Neural progenitor cell (in vitro differentiated cells): ENCODE results near the gene GRK6. TPM values are rescaled to one million over a fixed set of nuclear protein-coding genes. Genes with fewer than 3 reads are reported as not detected.

ENCODE experiments used
- DNase-seq: peaks from one replicate; pipeline ENCODE4 v3.0.0-alpha.2; 2016; ENCODE audit warnings: low spot score
- H2AFZ ChIP-seq: fragments of 200-600 bp; sonication (generic); replicated peaks from 2 replicates; pipeline ENCODE4 v1.6.1; 2016; ENCODE audit warnings: antibody characterized with exemption
- H3F3A ChIP-seq: fragments of 200-600 bp; sonication (generic); 2 replicates; pipeline ENCODE4 v1.6.1; 2016; ENCODE audit warnings: antibody characterized with exemption, low read depth
- H3K27ac ChIP-seq: fragments of 200-600 bp; sonication (generic); 2 replicates; pipeline ENCODE4 v1.5.1; 2016; ENCODE audit warnings: mild to moderate bottlenecking
- H3K27me3 ChIP-seq: fragments of 200-600 bp; sonication (generic); 2 replicates; pipeline ENCODE4 v1.6.1; 2016; ENCODE audit warnings: mild to moderate bottlenecking, moderate library complexity
- H3K36me3 ChIP-seq: fragments of 200-600 bp; sonication (generic); 2 replicates; pipeline ENCODE4 v1.5.1; 2016
- H3K4me1 ChIP-seq: fragments of 200-600 bp; sonication (generic); 2 replicates; pipeline ENCODE4 v1.6.1; 2016; ENCODE audit warnings: mixed run types
- H3K4me2 ChIP-seq: fragments of 200-600 bp; sonication (generic); 2 replicates; pipeline ENCODE4 v1.6.1; 2016
- H3K4me3 ChIP-seq: fragments of 200-600 bp; sonication (generic); 2 replicates; pipeline ENCODE4 v1.5.1; 2016
- H3K79me2 ChIP-seq: fragments of 200-600 bp; sonication (generic); 2 replicates; pipeline ENCODE4 v1.6.1; 2016; ENCODE audit warnings: low read depth
- H3K9ac ChIP-seq: fragments of 200-600 bp; sonication (generic); 2 replicates; pipeline ENCODE4 v1.6.1; 2016
- H3K9me3 ChIP-seq: fragments of 200-600 bp; sonication (generic); 2 replicates; pipeline ENCODE4 v1.5.1; 2016; ENCODE audit warnings: low read depth
- H4K20me1 ChIP-seq: fragments of 200-600 bp; sonication (generic); 2 replicates; pipeline ENCODE4 v1.6.1; 2016; ENCODE audit warnings: low read depth
- H3K27ac Mint-ChIP-seq: 3 replicates; pipeline ENCODE4 v1.8.0; 2021; ENCODE audit warnings: mixed read lengths
- H3K27me3 Mint-ChIP-seq: 2 replicates; pipeline ENCODE4 v1.8.0; 2022; ENCODE audit warnings: low read depth, mild to moderate bottlenecking, inconsistent platforms, moderate library complexity, mixed read lengths; ENCODE audit not compliant: insufficient read depth
- H3K36me3 Mint-ChIP-seq: 3 replicates; pipeline ENCODE4 v1.8.0; 2021; ENCODE audit warnings: mixed read lengths
- H3K4me1 Mint-ChIP-seq: 3 replicates; pipeline ENCODE4 v1.8.0; 2021; ENCODE audit warnings: mixed read lengths
- H3K4me3 Mint-ChIP-seq: 3 replicates; pipeline ENCODE4 v1.8.0; 2021; ENCODE audit warnings: mild to moderate bottlenecking, moderate library complexity, mixed read lengths
- H3K9me3 Mint-ChIP-seq: 3 replicates; pipeline ENCODE4 v1.8.0; 2020; ENCODE audit warnings: mixed read lengths
- EZH2 ChIP-seq: fragments of 200-600 bp; sonication (generic); IDR thresholded peaks from 2 replicates; pipeline ENCODE4 v1.6.1; 2017; ENCODE audit warnings: antibody characterized with exemption, mild to moderate bottlenecking, moderate library complexity
- EZH2phosphoT487 ChIP-seq: fragments of 200-600 bp; sonication (generic); IDR thresholded peaks from 2 replicates; pipeline ENCODE4 v1.6.1; 2017; ENCODE audit warnings: antibody characterized with exemption
- total RNA-seq: library from RNA; depleted of rRNA; stranded (reverse); fragments of >200 nt; gene quantifications from 2 replicates; pipeline ENCODE4 v1.2.3, GENCODE V29; 2015; ENCODE audit warnings: low replicate concordance
- TF ChIP-seq, protein P1 (sequence below): fragments of 200-600 bp; sonication (generic); IDR thresholded peaks from 2 replicates; pipeline ENCODE4 v1.5.1; 2017; ENCODE audit warnings: antibody characterized with exemption, mild to moderate bottlenecking

The GRK6 gene
- total RNA-seq, 1 donor from 2014 or later: 24.0 TPM

DNA sequence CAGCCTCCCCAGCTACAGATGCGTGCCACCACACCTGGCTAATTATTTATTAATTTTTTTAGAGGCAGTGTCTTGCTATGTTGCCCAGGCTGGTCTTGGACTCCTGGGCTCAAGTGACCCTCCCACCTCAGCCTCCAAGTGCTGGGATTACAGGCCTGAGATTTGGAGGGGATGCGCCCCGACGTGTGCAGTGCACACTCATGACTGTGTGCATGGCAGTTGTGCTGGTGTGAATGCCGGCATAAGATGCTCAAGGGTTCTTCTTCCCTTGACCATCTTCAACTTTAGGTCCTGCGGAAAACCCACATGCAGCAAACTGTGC, 45.7 kb upstream of the GRK6 start:
- Histone ChIP-seq H2AFZ (no peak overlapping the region), H3K27ac (no peak overlapping the region), H3K4me3 (no peak overlapping the region), H3K9me3 (no peaks in the 10 kb centered on the region), H3K9ac (no peak overlapping the region), H3K4me2 (no peak overlapping the region), H3K4me1 (no peaks in the 10 kb centered on the region), H3K79me2 (no peaks in the 10 kb centered on the region), H3K27me3 (peaks cover 7% of the 10 kb centered on the region), H4K20me1 (no peaks in the 10 kb centered on the region), H3F3A (peaks cover 4% of the 10 kb centered on the region), H3K36me3 (no peaks in the 10 kb centered on the region)
- Mint-ChIP-seq H3K27me3 (peaks cover 21% of the 10 kb centered on the region), H3K4me3 (no peak overlapping the region), H3K27ac (no peak overlapping the region), H3K9me3 (no peaks in the 10 kb centered on the region), H3K36me3 (no peaks in the 10 kb centered on the region), H3K4me1 (peaks cover 15% of the 10 kb centered on the region)
- no peak for DNase-seq
- TF ChIP-seq, protein P1, sequence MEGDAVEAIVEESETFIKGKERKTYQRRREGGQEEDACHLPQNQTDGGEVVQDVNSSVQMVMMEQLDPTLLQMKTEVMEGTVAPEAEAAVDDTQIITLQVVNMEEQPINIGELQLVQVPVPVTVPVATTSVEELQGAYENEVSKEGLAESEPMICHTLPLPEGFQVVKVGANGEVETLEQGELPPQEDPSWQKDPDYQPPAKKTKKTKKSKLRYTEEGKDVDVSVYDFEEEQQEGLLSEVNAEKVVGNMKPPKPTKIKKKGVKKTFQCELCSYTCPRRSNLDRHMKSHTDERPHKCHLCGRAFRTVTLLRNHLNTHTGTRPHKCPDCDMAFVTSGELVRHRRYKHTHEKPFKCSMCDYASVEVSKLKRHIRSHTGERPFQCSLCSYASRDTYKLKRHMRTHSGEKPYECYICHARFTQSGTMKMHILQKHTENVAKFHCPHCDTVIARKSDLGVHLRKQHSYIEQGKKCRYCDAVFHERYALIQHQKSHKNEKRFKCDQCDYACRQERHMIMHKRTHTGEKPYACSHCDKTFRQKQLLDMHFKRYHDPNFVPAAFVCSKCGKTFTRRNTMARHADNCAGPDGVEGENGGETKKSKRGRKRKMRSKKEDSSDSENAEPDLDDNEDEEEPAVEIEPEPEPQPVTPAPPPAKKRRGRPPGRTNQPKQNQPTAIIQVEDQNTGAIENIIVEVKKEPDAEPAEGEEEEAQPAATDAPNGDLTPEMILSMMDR: no peak
- no peak for TF ChIP-seq EZH2
- TF ChIP-seq EZH2phosphoT487: no peak

DNA sequence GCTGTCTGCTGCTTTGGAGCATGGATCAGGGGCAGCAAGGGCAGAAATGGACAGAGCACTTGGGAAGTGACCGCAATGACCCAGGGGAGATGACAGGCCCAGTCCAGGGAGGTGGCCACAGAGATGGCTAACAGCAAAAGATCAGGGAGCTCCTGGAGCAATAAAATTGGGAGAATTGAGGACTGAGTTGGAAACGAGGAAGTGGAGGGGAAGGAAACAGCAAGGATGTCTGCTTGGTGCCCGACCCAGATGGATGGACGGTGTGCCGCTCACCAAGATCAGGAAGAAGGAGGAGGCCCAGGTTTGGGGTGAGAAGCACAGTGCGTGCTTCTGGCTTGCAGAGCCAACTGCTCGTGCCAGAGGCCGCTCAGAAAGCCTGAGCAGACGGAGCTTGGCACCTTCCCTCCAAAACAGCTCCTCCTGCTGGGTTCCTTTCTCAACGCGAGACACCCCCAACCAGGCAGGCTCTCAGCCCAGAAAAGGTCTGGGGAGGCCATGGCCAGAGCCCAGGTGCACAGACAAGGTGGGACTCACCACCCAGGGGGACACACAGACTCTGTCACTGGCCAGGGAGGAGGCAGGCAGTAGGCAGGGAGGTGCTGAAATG, 44.0 kb upstream of the GRK6 start:
- H3K4me3 ChIP-seq: no peak overlapping the region
- H3F3A ChIP-seq: peaks cover 4% of the 10 kb centered on the region
- Mint-ChIP-seq H3K27ac (no peak overlapping the region), H3K27me3 (peaks cover 18% of the 10 kb centered on the region), H3K4me3 (no peak overlapping the region), H3K9me3 (no peaks in the 10 kb centered on the region), H3K4me1 (peaks cover 15% of the 10 kb centered on the region), H3K36me3 (no peaks in the 10 kb centered on the region)
- H3K4me1 ChIP-seq: no peaks in the 10 kb centered on the region
- no peaks in the 10 kb centered on the region for H3K36me3 ChIP-seq
- H2AFZ ChIP-seq: no peak overlapping the region
- H3K79me2 ChIP-seq: no peaks in the 10 kb centered on the region
- H3K9me3 ChIP-seq: no peaks in the 10 kb centered on the region
- no peaks in the 10 kb centered on the region for H4K20me1 ChIP-seq
- TF ChIP-seq, protein P1: peak; percentile 35
- no peak for TF ChIP-seq EZH2phosphoT487
- H3K27me3 ChIP-seq: peaks cover 7% of the 10 kb centered on the region
- no peak overlapping the region for H3K27ac ChIP-seq
- H3K4me2 ChIP-seq: no peak overlapping the region
- DNase-seq: peak; percentile 59
- H3K9ac ChIP-seq: no peak overlapping the region

DNA sequence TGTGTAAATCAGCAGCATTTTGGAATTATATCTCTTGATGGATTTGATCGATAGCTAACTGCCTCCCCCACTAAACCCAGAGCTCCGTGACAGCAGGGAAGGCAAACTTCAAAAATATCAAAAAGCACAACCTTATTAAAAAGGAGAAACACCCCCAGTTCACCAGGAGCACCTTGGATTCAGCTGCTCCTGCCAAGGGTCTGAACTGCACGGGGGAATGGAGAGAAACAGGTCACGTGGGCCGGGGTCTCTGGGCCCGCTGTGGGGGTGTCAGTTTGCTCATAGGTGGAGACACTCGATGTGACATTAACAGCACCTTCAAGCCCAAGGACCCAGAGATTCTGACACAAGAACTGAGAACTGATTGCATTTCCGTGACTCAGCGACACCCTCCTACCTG, 43.3 kb upstream of the GRK6 start:
- no peak overlapping the region for H3K27ac Mint-ChIP-seq
- no peaks in the 10 kb centered on the region for H3K9me3 Mint-ChIP-seq
- no peaks in the 10 kb centered on the region for H3K9me3 ChIP-seq
- no peak for DNase-seq
- H3K4me2 ChIP-seq: no peak overlapping the region
- no peaks in the 10 kb centered on the region for H4K20me1 ChIP-seq
- no peaks in the 10 kb centered on the region for H3K79me2 ChIP-seq
- H3K27me3 Mint-ChIP-seq: peaks cover 18% of the 10 kb centered on the region
- H3K4me3 Mint-ChIP-seq: no peak overlapping the region
- H3K27me3 ChIP-seq: peaks cover 7% of the 10 kb centered on the region
- no peak overlapping the region for H3K9ac ChIP-seq
- H3K36me3 ChIP-seq: no peaks in the 10 kb centered on the region
- no peak overlapping the region for H2AFZ ChIP-seq
- no peaks in the 10 kb centered on the region for H3K36me3 Mint-ChIP-seq
- TF ChIP-seq EZH2: no peak
- TF ChIP-seq, protein P1: no peak
- no peak for TF ChIP-seq EZH2phosphoT487
- peaks cover 4% of the 10 kb centered on the region for H3F3A ChIP-seq
- peaks cover 16% of the 10 kb centered on the region for H3K4me1 Mint-ChIP-seq
- H3K4me3 ChIP-seq: no peak overlapping the region
- H3K27ac ChIP-seq: no peak overlapping the region
- no peaks in the 10 kb centered on the region for H3K4me1 ChIP-seq
